ENCODE measurements around the gene DDX41. TPM values are rescaled to one million over a fixed set of nuclear protein-coding genes. Genes with fewer than 3 reads are reported as not detected.

DDX41 gene
- total RNA-seq, 2 donors from 2014 or later = 58.6 to 66.9 TPM

- no peaks in the 10 kb centered on the region for H3K9me3 ChIP-seq (ENCODE audit: control insufficient read depth, low read length, poor library complexity, severe bottlenecking)
- H3K36me3 Mint-ChIP-seq (ENCODE audit: low read depth) = no peaks in the 10 kb centered on the region
- no peak overlapping the region for H3K27ac Mint-ChIP-seq
- H3K4me1 Mint-ChIP-seq = peaks cover 17% of the 10 kb centered on the region
- DNase-seq (no peak), ATAC-seq (no peak)
- no peaks in the 10 kb centered on the region for H3K27me3 Mint-ChIP-seq
- H3K4me3 Mint-ChIP-seq = peak overlapping the region; percentile 49
Measured at GRCh38 chr5:177475563-177476427, 41.0 kb downstream of the DDX41 start.

GRCh38 chr5:177474846-177475562 is 41.8 kb downstream of the DDX41 start:
- ATAC-seq (no peak), DNase-seq (no peak)
- Mint-ChIP-seq H3K27ac (no peak overlapping the region), H3K4me1 (peaks cover 20% of the 10 kb centered on the region), H3K27me3 (no peaks in the 10 kb centered on the region), H3K36me3 (ENCODE audit: low read depth) (no peaks in the 10 kb centered on the region), H3K4me3 (peak overlapping the region; percentile 92)
- H3K9me3 ChIP-seq (ENCODE audit: control insufficient read depth, low read length, poor library complexity, severe bottlenecking) = no peaks in the 10 kb centered on the region

DNA sequence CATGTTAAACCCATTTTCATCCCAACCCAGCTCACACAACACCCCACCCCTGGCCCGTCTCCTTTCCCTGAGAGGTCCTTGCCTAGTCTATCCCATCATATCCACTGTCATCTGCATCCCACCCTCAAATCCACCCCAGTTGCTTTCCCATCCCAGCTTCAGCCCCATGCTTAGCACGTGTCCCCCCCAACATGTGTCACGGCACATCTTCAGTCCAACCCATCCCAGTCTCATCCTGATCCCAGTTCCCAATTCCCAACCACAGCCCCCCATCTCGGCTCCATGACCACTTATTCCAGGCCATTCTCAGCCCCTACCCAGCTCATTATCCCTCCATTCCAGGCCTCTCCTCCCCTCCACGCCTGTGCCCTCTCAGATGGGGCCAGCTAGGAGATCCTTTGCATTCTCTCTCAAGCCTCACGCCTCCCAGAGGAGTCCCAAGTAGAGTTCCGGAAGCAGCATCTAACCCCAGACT is 42.7 kb downstream of the DDX41 start:
- Mint-ChIP-seq H3K4me3 (peak overlapping the region; percentile 92), H3K27me3 (no peaks in the 10 kb centered on the region), H3K36me3 (ENCODE audit: low read depth) (no peaks in the 10 kb centered on the region), H3K27ac (no peak overlapping the region), H3K4me1 (peaks cover 15% of the 10 kb centered on the region)
- no peak for DNase-seq
- H3K9me3 ChIP-seq (ENCODE audit: control insufficient read depth, low read length, poor library complexity, severe bottlenecking) = no peaks in the 10 kb centered on the region
- ATAC-seq = no peak

DNA sequence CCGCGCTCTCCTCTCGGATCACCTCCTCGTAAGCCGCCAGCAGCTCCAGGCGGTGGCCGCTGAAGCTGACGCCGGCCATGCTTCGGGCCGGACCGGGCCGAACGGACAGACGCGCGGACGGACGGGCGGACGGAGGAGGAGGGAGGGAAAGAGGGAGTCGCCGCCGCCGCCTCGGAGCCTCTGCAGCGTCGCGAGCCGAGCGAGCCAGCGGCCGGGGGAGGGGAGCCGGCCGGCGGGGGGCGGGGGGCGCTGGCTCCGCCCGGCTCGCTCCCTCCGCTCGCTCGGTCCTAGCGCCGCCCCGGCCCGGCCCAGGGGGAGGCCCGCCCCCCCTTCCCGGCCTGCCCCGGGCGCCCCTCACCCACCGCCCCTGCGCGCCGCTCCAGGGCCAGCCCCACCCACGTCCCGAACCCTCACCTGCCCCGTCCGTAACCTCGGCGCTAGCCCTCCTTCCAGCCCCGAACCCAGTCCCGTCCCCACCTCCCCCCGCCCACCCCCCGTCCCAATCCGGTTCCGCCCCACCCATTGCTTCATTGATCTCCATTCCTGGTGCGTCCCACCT is 43.2 kb downstream of the DDX41 start, which contains the start of gene DBN1:
Gene DBN1, minus strand, starts transcription at position 192 of the 559 bp plus-strand sequence. Its CDS starts 113 bp downstream, at position 79.
- Mint-ChIP-seq H3K36me3 (ENCODE audit: low read depth) (no peaks in the 10 kb centered on the region), H3K27me3 (no peaks in the 10 kb centered on the region), H3K4me3 (peak within 1 kb of the TSS; percentile 92), H3K4me1 (peaks cover 13% of the 10 kb centered on the region), H3K27ac (no peak within 1 kb of the TSS)
- H3K9me3 ChIP-seq (ENCODE audit: control insufficient read depth, low read length, poor library complexity, severe bottlenecking) = no peaks in the 10 kb centered on the region
- DNase-seq (no peak), ATAC-seq (peak; percentile 31)

GRCh38 chr5:177472460-177473442 is 44.0 kb downstream of the DDX41 start:
- no peaks in the 10 kb centered on the region for H3K36me3 Mint-ChIP-seq (ENCODE audit: low read depth)
- no peak overlapping the region for H3K27ac Mint-ChIP-seq

DNA sequence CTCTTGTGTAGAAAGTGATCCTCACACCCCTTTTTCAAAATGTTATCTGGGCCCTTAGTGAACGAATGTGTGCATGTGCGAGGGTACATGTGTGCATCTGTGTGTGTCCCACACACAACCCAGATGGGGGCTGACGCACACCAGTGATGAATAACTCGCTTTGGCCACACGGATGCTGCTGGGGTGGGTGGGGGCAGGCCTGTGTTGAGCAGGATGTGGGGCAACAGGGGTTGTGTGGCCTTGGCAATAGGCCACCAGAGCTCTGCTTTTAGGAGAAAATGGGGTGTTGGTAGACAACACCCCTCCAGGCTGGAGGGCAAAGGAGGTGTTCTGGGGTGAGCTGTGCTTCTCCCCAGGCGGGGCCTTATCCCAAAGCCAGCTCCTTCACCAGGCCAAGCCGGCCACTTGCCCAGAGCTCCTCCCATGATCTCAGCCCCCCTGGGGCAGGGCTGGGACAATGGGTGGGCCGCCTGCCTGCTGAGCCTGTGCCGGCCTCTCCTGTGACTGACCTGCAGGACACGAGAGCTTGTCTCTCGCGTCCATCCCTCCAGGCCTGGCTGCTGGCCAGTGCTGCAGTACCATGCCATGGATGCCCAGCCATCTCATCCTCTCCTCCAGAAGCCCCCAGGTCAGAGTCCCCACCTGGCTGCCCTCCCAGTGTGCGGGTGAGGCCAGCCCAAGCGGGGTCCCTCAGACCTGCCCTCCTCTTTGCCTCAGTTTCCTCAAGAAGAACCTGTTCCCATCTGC is 45.0 kb downstream of the DDX41 start:
- no peak for DNase-seq
- H3K4me1 Mint-ChIP-seq = peaks cover 13% of the 10 kb centered on the region
- ATAC-seq = no peak
- peak overlapping the region; percentile 7 for H3K4me3 Mint-ChIP-seq
- no peaks in the 10 kb centered on the region for H3K27me3 Mint-ChIP-seq
- no peak overlapping the region for H3K27ac Mint-ChIP-seq
- H3K9me3 ChIP-seq (ENCODE audit: control insufficient read depth, low read length, poor library complexity, severe bottlenecking) = no peaks in the 10 kb centered on the region
- no peaks in the 10 kb centered on the region for H3K36me3 Mint-ChIP-seq (ENCODE audit: low read depth)

More at GRCh38 chr5:177472460-177473442, 44.0 kb downstream of the DDX41 start:
- ATAC-seq = peak; percentile 52
- DNase-seq = peak in 2 of 3 donors; percentile 38 to 39
- H3K9me3 ChIP-seq (ENCODE audit: control insufficient read depth, low read length, poor library complexity, severe bottlenecking) = no peaks in the 10 kb centered on the region
- H3K4me3 Mint-ChIP-seq = peak overlapping the region; percentile 77
- H3K4me1 Mint-ChIP-seq = peaks cover 13% of the 10 kb centered on the region
- no peaks in the 10 kb centered on the region for H3K27me3 Mint-ChIP-seq

GRCh38 chr5:177470759-177471536 is 45.8 kb downstream of the DDX41 start:
- DNase-seq (no peak), ATAC-seq (no peak)
- Mint-ChIP-seq H3K4me1 (peaks cover 13% of the 10 kb centered on the region), H3K27ac (no peak overlapping the region), H3K36me3 (ENCODE audit: low read depth) (no peaks in the 10 kb centered on the region), H3K27me3 (no peaks in the 10 kb centered on the region), H3K4me3 (peak overlapping the region; percentile 49)
- H3K9me3 ChIP-seq (ENCODE audit: control insufficient read depth, low read length, poor library complexity, severe bottlenecking) = no peaks in the 10 kb centered on the region

- H3K36me3 Mint-ChIP-seq (ENCODE audit: low read depth) = no peaks in the 10 kb centered on the region
- no peaks in the 10 kb centered on the region for H3K27me3 Mint-ChIP-seq
- ATAC-seq (no peak), DNase-seq (no peak)
- peaks cover 13% of the 10 kb centered on the region for H3K4me1 Mint-ChIP-seq
- H3K27ac Mint-ChIP-seq = no peak overlapping the region
- H3K9me3 ChIP-seq (ENCODE audit: control insufficient read depth, low read length, poor library complexity, severe bottlenecking) = no peaks in the 10 kb centered on the region
- H3K4me3 Mint-ChIP-seq = peak overlapping the region; percentile 49
Measured at GRCh38 chr5:177469750-177470525, 46.8 kb downstream of the DDX41 start.

GRCh38 chr5:177468685-177469628 is 47.8 kb downstream of the DDX41 start:
- peaks cover 6% of the 10 kb centered on the region for H3K4me1 Mint-ChIP-seq
- no peaks in the 10 kb centered on the region for H3K36me3 Mint-ChIP-seq (ENCODE audit: low read depth)
- H3K27ac Mint-ChIP-seq = no peak overlapping the region
- no peaks in the 10 kb centered on the region for H3K9me3 ChIP-seq (ENCODE audit: control insufficient read depth, low read length, poor library complexity, severe bottlenecking)
- DNase-seq = no peak
- ATAC-seq = no peak
- H3K27me3 Mint-ChIP-seq = no peaks in the 10 kb centered on the region
- no peak overlapping the region for H3K4me3 Mint-ChIP-seq

- no peak overlapping the region for H3K27ac Mint-ChIP-seq
- DNase-seq (no peak), ATAC-seq (no peak)
Measured at GRCh38 chr5:177468329-177468684, 48.5 kb downstream of the DDX41 start.

More at GRCh38 chr5:177468329-177468684, 48.5 kb downstream of the DDX41 start:
- Mint-ChIP-seq H3K4me3 (no peak overlapping the region), H3K4me1 (peaks cover 3% of the 10 kb centered on the region), H3K27me3 (no peaks in the 10 kb centered on the region), H3K36me3 (ENCODE audit: low read depth) (no peaks in the 10 kb centered on the region)
- no peaks in the 10 kb centered on the region for H3K9me3 ChIP-seq (ENCODE audit: control insufficient read depth, low read length, poor library complexity, severe bottlenecking)

Measured in T-helper 17 cell (primary cell).